Hepatocyte (in vitro differentiated cells): ENCODE results near the gene CHCHD4.

Source experiments
- CTCF ChIP-seq: fragments of 200-600 bp; sonication (generic); IDR thresholded peaks from 2 replicates; pipeline ENCODE4 v1.5.1; 2016; ENCODE audit warnings: antibody characterized with exemption, mild to moderate bottlenecking; ENCODE audit not compliant: poor library complexity
- EZH2 ChIP-seq: fragments of 200-600 bp; sonication (generic); IDR thresholded peaks from 2 replicates; pipeline ENCODE4 v1.6.1; 2016; ENCODE audit warnings: antibody characterized with exemption, mild to moderate bottlenecking, borderline replicate concordance
- EZH2phosphoT487 ChIP-seq: fragments of 200-600 bp; sonication (generic); IDR thresholded peaks from one replicate; pipeline ENCODE4 v1.6.1; 2018; ENCODE audit warnings: antibody characterized with exemption, mild to moderate bottlenecking, low read depth, moderate library complexity; ENCODE audit not compliant: unreplicated experiment, severe bottlenecking

- no peak for TF ChIP-seq CTCF
- TF ChIP-seq EZH2 = no peak
- TF ChIP-seq EZH2phosphoT487 = no peak
These were observed 18.0 kb upstream of the CHCHD4 start for GRCh38 chr3:14142567-14143270.
